HG03558 (cell line): ENCODE data around the gene TMEM87A.
"Not testable (repeated sequence)": the region's sequence is repeated elsewhere in the genome, so short reads cannot be mapped to it uniquely, and the experiment has no call there.

Experiments
- ATAC-seq: cut with Tn5 transposase; IDR thresholded peaks from one replicate; pipeline ENCODE4 v1.9.1; 2021; ENCODE audit warnings: moderate number of reproducible peaks; ENCODE audit not compliant: unreplicated experiment; ENCODE audit errors: extremely low read depth

TMEM87A gene

GRCh38 chr15:42273900-42274701, 868 bp upstream of the TMEM87A start:
- ATAC-seq, result no peak

- no peak for ATAC-seq
These were observed 2.2 kb downstream of the TMEM87A start for GRCh38 chr15:42270996-42271395.

GRCh38 chr15:42270551-42270950, 2.7 kb downstream of the TMEM87A start:
- no peak for ATAC-seq

- no peak for ATAC-seq
These were observed 5.9 kb downstream of the TMEM87A start for GRCh38 chr15:42267286-42267685.

- no peak for ATAC-seq
These were observed 8.4 kb downstream of the TMEM87A start for GRCh38 chr15:42264795-42265194.

- no peak for ATAC-seq
These were observed 19.9 kb downstream of the TMEM87A start for GRCh38 chr15:42253300-42253699.

GRCh38 chr15:42240823-42241222, 32.4 kb downstream of the TMEM87A start:
- no peak for ATAC-seq

GRCh38 chr15:42239528-42240182, 33.6 kb downstream of the TMEM87A start:
- ATAC-seq, result no peak

- no peak for ATAC-seq
These were observed 40.1 kb downstream of the TMEM87A start for GRCh38 chr15:42233107-42233506.

- no peak for ATAC-seq
These were observed 40.6 kb downstream of the TMEM87A start for GRCh38 chr15:42232606-42233005.

- no peak for ATAC-seq
These were observed 42.1 kb downstream of the TMEM87A start for GRCh38 chr15:42231088-42231487.

- ATAC-seq, result not testable (repeated sequence)
These were observed 44.3 kb downstream of the TMEM87A start for GRCh38 chr15:42228981-42229380.

GRCh38 chr15:42228036-42228435, 45.2 kb downstream of the TMEM87A start:
- no peak for ATAC-seq

GRCh38 chr15:42226648-42227047, 46.6 kb downstream of the TMEM87A start:
- no peak for ATAC-seq

GRCh38 chr15:42220216-42220615, 53.0 kb downstream of the TMEM87A start:
- no peak for ATAC-seq

GRCh38 chr15:42218953-42219592, 54.2 kb downstream of the TMEM87A start:
- no peak for ATAC-seq

- no peak for ATAC-seq
These were observed 55.7 kb downstream of the TMEM87A start for GRCh38 chr15:42217568-42217967.

- no peak for ATAC-seq
These were observed 57.1 kb downstream of the TMEM87A start for GRCh38 chr15:42215913-42216829.

GRCh38 chr15:42214600-42214999, 58.6 kb downstream of the TMEM87A start:
- ATAC-seq, result no peak

- ATAC-seq, result no peak
These were observed 59.7 kb downstream of the TMEM87A start for GRCh38 chr15:42213511-42213910.
